LNCaP clone FGC (cell line): ENCODE data around the gene NAA40.

Experiments used
- DNase-seq: peaks from one replicate; pipeline ENCODE4 v3.0.0-alpha.2; 2011; ENCODE audit warnings: low read depth
- H3K4me3 ChIP-seq: 2 replicates; pipeline ENCODE4 v1.5.1; 2011; ENCODE audit warnings: mild to moderate bottlenecking, low read depth, low read length, control low read depth
- CTCF ChIP-seq: IDR thresholded peaks from 2 replicates; pipeline ENCODE4 v1.5.1; 2012; ENCODE audit warnings: mild to moderate bottlenecking; ENCODE audit not compliant: control insufficient read depth, insufficient read depth; ENCODE audit errors: extremely low read depth

The NAA40 gene

GRCh38 chr11:63991558-63991957, 52.8 kb downstream of the NAA40 start:
- no peak for TF ChIP-seq CTCF
- no peak overlapping the region for H3K4me3 ChIP-seq
- no peak for DNase-seq

- no peak for DNase-seq
- no peak for TF ChIP-seq CTCF
These were observed 54.3 kb downstream of the NAA40 start for GRCh38 chr11:63993100-63993499.

GRCh38 chr11:63993993-63994392, 55.2 kb downstream of the NAA40 start:
- no peak for DNase-seq
- TF ChIP-seq CTCF = no peak
- no peak overlapping the region for H3K4me3 ChIP-seq

More at GRCh38 chr11:63993100-63993499, 54.3 kb downstream of the NAA40 start:
- no peak overlapping the region for H3K4me3 ChIP-seq

- TF ChIP-seq CTCF = no peak
- H3K4me3 ChIP-seq = no peak overlapping the region
- DNase-seq = no peak
These were observed 57.7 kb downstream of the NAA40 start for GRCh38 chr11:63996512-63996911.

GRCh38 chr11:63997104-63997700, 58.4 kb downstream of the NAA40 start:
- no peak for DNase-seq
- TF ChIP-seq CTCF = no peak
- H3K4me3 ChIP-seq = no peak overlapping the region

- DNase-seq = no peak
- no peak overlapping the region for H3K4me3 ChIP-seq
- no peak for TF ChIP-seq CTCF
These were observed 59.1 kb downstream of the NAA40 start for GRCh38 chr11:63997801-63998337.
